SU-DHL-6 (cell line): ENCODE results near the gene THOC7.
A peak's percentile ranks its signal among the peaks of the same experiment; 100 is the strongest.

Experiments
- H2AFZ ChIP-seq: fragments of 200-600 bp; sonication (generic); 2 replicates; pipeline ENCODE4 v1.6.1; 2014; ENCODE audit warnings: low read depth, mild to moderate bottlenecking, moderate library complexity, mixed read lengths, antibody characterized with exemption, low read length; ENCODE audit not compliant: severe bottlenecking
- H3F3A ChIP-seq: fragments of 200-600 bp; shearing (Covaris generic); 2 replicates; pipeline ENCODE4 v1.6.0; 2016; ENCODE audit warnings: antibody characterized with exemption, mild to moderate bottlenecking; ENCODE audit not compliant: insufficient read depth
- H3K27ac ChIP-seq: fragments of 200-600 bp; sonication (generic); 2 replicates; pipeline ENCODE4 v1.5.1; 2016; ENCODE audit warnings: low read depth, mild to moderate bottlenecking, low read length, moderate library complexity, mixed read lengths
- H3K27me3 ChIP-seq: fragments of 200-600 bp; sonication (generic), shearing (Covaris generic); 2 replicates; pipeline ENCODE4 v1.6.0; 2014; ENCODE audit warnings: mild to moderate bottlenecking, low read length
- H3K36me3 ChIP-seq: fragments of 200-600 bp; sonication (generic); 2 replicates; pipeline ENCODE4 v1.6.1; 2014; ENCODE audit warnings: mild to moderate bottlenecking, low read length, mixed read lengths
- H3K4me2 ChIP-seq: fragments of 300-600, 200-600 bp; shearing (Covaris generic), sonication (generic); 2 replicates; pipeline ENCODE4 v1.6.0; 2014; ENCODE audit warnings: low read length, low read depth, mild to moderate bottlenecking; ENCODE audit not compliant: poor library complexity, severe bottlenecking
- H3K4me3 ChIP-seq: fragments of 200-600 bp; sonication (generic); 2 replicates; pipeline ENCODE4 v1.5.1; 2014; ENCODE audit warnings: antibody characterized with exemption, low read length, mild to moderate bottlenecking, mixed read lengths; ENCODE audit not compliant: insufficient read depth, poor library complexity, severe bottlenecking
- H3K79me2 ChIP-seq: fragments of 200-600 bp; sonication (generic); 2 replicates; pipeline ENCODE4 v1.6.1; 2014; ENCODE audit warnings: mild to moderate bottlenecking, low read length, moderate library complexity; ENCODE audit not compliant: insufficient read depth
- H3K9ac ChIP-seq: fragments of 200-600 bp; sonication (generic); 2 replicates; pipeline ENCODE4 v1.7.0; 2014; ENCODE audit warnings: mild to moderate bottlenecking, low read length
- H3K9me2 ChIP-seq: fragments of 200-600 bp; sonication (generic); replicated peaks from 2 replicates; pipeline ENCODE4 v1.6.1; 2014; ENCODE audit warnings: low read length; ENCODE audit not compliant: insufficient read depth
- H3K9me3 ChIP-seq: fragments of 200-600 bp; sonication (generic); 2 replicates; pipeline ENCODE4 v1.6.1; 2014; ENCODE audit warnings: low read length, mixed read lengths; ENCODE audit not compliant: insufficient read depth
- H4K20me1 ChIP-seq: fragments of 200-600 bp; sonication (generic); 2 replicates; pipeline ENCODE4 v1.6.1; 2014; ENCODE audit warnings: low read depth, mild to moderate bottlenecking, antibody characterized with exemption, low read length, moderate library complexity, mixed read lengths
- EZH2phosphoT487 ChIP-seq: fragments of 200-600 bp; sonication (generic), shearing (Covaris generic); conservative IDR thresholded peaks from 2 replicates; pipeline ENCODE4 v1.6.1; 2018; ENCODE audit warnings: mild to moderate bottlenecking, antibody characterized with exemption, low read length, moderate library complexity, mixed read lengths
- TF ChIP-seq, protein P1 (sequence below): fragments of 200-600 bp; sonication (generic); IDR thresholded peaks from one replicate; pipeline ENCODE4 v1.5.1; 2017; ENCODE audit warnings: antibody characterized with exemption, mild to moderate bottlenecking, low read length, moderate library complexity; ENCODE audit not compliant: insufficient read depth, poor library complexity, severe bottlenecking

The THOC7 gene

DNA sequence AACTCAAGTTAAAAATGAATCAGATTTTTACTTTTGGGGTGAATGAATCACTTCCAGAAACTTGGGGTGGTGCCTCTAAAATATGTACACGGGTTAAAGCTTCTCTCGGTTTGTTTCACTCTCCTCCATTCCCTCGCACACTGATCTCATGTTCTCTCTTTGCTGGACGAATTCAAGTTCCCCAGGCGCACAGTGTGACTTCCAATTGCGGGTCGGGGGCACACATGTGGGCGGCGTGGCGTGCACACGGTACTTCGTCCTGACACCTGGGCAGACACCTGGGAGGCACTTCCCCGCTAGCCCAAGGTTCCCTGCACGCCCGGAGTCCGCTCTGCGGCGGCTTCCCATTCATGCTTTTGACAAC is 47.9 kb upstream of the THOC7 start:
- Histone ChIP-seq H3K9ac (peak overlapping the region; percentile 75), H3F3A (peaks cover 30% of the 10 kb centered on the region), H3K79me2 (peaks cover 21% of the 10 kb centered on the region), H3K4me3 (peak overlapping the region; percentile 54), H2AFZ (peak overlapping the region; percentile 17), H4K20me1 (no peaks in the 10 kb centered on the region), H3K27ac (peak overlapping the region; percentile 72), H3K27me3 (no peaks in the 10 kb centered on the region), H3K4me2 (peak overlapping the region; percentile 76), H3K9me2 (no peaks in the 10 kb centered on the region), H3K9me3 (no peaks in the 10 kb centered on the region), H3K36me3 (peaks cover 8% of the 10 kb centered on the region; the same call in 1 of the 2 replicates)
- TF ChIP-seq, protein P1, sequence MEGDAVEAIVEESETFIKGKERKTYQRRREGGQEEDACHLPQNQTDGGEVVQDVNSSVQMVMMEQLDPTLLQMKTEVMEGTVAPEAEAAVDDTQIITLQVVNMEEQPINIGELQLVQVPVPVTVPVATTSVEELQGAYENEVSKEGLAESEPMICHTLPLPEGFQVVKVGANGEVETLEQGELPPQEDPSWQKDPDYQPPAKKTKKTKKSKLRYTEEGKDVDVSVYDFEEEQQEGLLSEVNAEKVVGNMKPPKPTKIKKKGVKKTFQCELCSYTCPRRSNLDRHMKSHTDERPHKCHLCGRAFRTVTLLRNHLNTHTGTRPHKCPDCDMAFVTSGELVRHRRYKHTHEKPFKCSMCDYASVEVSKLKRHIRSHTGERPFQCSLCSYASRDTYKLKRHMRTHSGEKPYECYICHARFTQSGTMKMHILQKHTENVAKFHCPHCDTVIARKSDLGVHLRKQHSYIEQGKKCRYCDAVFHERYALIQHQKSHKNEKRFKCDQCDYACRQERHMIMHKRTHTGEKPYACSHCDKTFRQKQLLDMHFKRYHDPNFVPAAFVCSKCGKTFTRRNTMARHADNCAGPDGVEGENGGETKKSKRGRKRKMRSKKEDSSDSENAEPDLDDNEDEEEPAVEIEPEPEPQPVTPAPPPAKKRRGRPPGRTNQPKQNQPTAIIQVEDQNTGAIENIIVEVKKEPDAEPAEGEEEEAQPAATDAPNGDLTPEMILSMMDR, result no peak
- TF ChIP-seq EZH2phosphoT487, result no peak

DNA sequence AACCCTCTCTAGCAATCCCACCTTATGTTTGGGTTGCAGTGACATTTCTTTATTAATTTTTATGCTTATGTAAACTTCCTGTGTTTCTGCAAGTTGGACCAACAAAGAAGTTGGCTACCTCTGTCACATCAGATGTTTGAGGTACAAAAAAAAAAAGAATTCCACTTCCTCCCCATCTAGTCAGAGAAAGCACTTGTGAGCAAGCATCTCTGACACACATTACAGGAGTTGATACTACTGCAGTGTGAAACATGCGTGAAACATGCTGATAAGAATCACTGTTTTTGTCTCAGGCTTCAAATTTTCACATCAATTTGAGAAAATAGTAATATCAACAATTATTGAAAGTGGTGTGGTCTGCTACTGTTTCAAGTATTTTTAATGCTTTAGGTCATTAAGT is 47.3 kb upstream of the THOC7 start:
- Histone ChIP-seq H3K4me3 (peak overlapping the region; percentile 54), H3K79me2 (peaks cover 17% of the 10 kb centered on the region), H3K9me3 (no peaks in the 10 kb centered on the region), H3K9ac (peak overlapping the region; percentile 75), H3K27me3 (no peaks in the 10 kb centered on the region), H2AFZ (no peak overlapping the region), H3K36me3 (peaks cover 2% of the 10 kb centered on the region; the same call in 1 of the 2 replicates), H3F3A (peaks cover 30% of the 10 kb centered on the region), H3K27ac (peak overlapping the region; percentile 72), H4K20me1 (no peaks in the 10 kb centered on the region), H3K4me2 (peak overlapping the region; percentile 76), H3K9me2 (no peaks in the 10 kb centered on the region)
- TF ChIP-seq, protein P1, result no peak
- TF ChIP-seq EZH2phosphoT487, result no peak

DNA sequence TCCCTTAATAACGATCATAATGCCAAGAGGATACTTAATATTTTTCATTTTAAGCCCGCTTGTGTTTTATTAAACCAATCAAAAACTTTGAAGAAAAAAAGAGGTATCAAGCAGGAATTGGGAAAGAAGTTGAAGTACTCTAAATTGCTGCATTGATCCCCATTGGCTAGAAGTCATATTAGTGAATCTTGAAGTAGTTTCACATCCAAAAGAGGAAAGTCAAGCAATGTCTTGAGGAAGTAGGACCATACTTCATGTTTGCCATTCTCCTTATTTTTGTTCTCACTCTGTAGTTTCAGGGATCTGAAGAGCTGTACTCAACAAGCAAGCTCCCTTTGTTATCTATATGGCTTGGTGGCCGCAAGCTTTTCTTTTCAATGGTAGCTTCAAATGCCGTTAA is 46.4 kb upstream of the THOC7 start:
- Histone ChIP-seq H3K27me3 (no peaks in the 10 kb centered on the region), H3F3A (peaks cover 30% of the 10 kb centered on the region), H3K79me2 (peaks cover 17% of the 10 kb centered on the region), H3K27ac (no peak overlapping the region), H3K9me2 (no peaks in the 10 kb centered on the region), H3K9ac (no peak overlapping the region), H3K4me3 (no peak overlapping the region), H3K9me3 (no peaks in the 10 kb centered on the region), H3K4me2 (no peak overlapping the region), H2AFZ (no peak overlapping the region), H3K36me3 (no peaks in the 10 kb centered on the region; the same call in 1 of the 2 replicates), H4K20me1 (no peaks in the 10 kb centered on the region)
- no peak for TF ChIP-seq EZH2phosphoT487
- TF ChIP-seq, protein P1, result no peak

DNA sequence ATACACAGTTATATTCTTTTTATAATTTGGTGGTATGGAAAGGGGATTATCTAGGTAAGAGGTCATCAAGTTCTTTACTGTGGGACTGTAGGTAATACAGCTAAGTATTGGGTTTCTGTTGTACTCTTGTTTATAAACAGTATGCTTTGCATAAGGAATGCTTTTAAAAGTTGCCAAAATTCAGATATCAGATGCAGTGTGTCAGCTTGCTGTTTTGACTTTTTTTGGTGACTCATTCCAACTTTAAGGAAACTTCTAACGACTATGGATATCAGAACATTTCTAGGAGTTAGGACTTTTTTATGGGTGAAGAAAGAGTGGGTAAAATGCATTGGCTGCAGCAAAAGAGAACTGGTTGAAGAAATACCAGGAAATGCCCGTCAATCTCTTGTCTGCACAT is 45.8 kb upstream of the THOC7 start:
- Histone ChIP-seq H3K9ac (no peak overlapping the region), H3K4me2 (no peak overlapping the region), H3F3A (peaks cover 30% of the 10 kb centered on the region), H3K27ac (no peak overlapping the region), H3K36me3 (no peaks in the 10 kb centered on the region; the same call in 1 of the 2 replicates), H3K9me3 (no peaks in the 10 kb centered on the region), H3K27me3 (no peaks in the 10 kb centered on the region), H3K79me2 (peaks cover 15% of the 10 kb centered on the region), H3K9me2 (no peaks in the 10 kb centered on the region), H4K20me1 (no peaks in the 10 kb centered on the region), H3K4me3 (no peak overlapping the region), H2AFZ (no peak overlapping the region)
- no peak for TF ChIP-seq EZH2phosphoT487
- TF ChIP-seq, protein P1, result no peak
